ENCODE results near the gene LCP2. TPM values are rescaled to one million over a fixed set of nuclear protein-coding genes. Genes with fewer than 3 reads are reported as not detected.

Gene LCP2
- total RNA-seq, 1 experiment from 2014 or later: 0.61 TPM

DNA sequence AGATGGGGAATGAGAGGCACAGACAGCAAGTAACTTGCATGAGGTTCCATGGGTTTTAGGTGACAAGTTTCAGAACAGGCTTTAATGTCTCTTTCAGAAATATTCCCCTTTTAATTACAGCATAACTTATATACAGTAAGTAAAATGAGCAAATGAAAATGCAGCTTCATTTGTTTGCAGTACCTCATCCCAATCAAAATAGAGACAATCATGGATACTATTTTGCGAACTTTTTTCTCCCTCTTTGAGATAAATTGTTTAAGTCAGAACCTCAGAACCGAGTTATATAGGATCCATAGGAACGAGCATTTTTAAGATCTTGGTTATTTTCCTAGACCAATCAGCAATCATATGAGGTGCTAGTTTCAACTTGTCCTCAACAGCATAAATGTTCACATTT is 3.5 kb downstream of the LCP2 start:
- ATAC-seq (no peak), DNase-seq (ENCODE audit: low read depth, low spot score) (no peak)
- H3K27ac ChIP-seq (ENCODE audit: low read depth, low read length): no peak overlapping the region
- H4K20me1 ChIP-seq (ENCODE audit: insufficient read depth): no peaks in the 10 kb centered on the region
- H3K4me1 ChIP-seq (ENCODE audit: control insufficient read depth in 1 of 2, insufficient read depth in 2 of 2, low read length in 2 of 2): no peaks in the 10 kb centered on the region
- no peaks in the 10 kb centered on the region for H3K9me2 ChIP-seq (ENCODE audit: insufficient read depth)
- ChIA-PET POLR2A (no interaction called here), CTCF (no interaction called here), RAD21 (ENCODE audit: low non-redundant PET in 1 of 2, low total read pairs in 2 of 2, uncharacterized antibody in 2 of 2, unreplicated experiment in 2 of 2) (no interaction called here)
- H3K4me2 ChIP-seq (ENCODE audit: low read length): no peak overlapping the region
- no TSS peak for BruUV-seq (replicated peaks)
- intact Hi-C loops (cut with micrococcal nuclease): no loop called here
- H3K36me3 ChIP-seq (ENCODE audit: control insufficient read depth in 1 of 2, insufficient read depth in 2 of 2, low read length in 2 of 2): no peaks in the 10 kb centered on the region
- H3K79me2 ChIP-seq (ENCODE audit: insufficient read depth, low read length): no peaks in the 10 kb centered on the region
- H3K4me3 ChIP-seq (replicated peaks in 1 of 2; ENCODE audit: low read depth in 1 of 2, low read length in 2 of 2): no peak overlapping the region
- H3K9ac ChIP-seq (ENCODE audit: low read length): no peak overlapping the region
- H3K27me3 ChIP-seq (ENCODE audit: insufficient read depth, low read length): peaks cover 81% of the 10 kb centered on the region
- no peak overlapping the region for H2AFZ ChIP-seq (ENCODE audit: low read depth, low read length, poor library complexity, severe bottlenecking)
- 0 out of 4 replicates have a peak, but pooled peaks cover 0 to 7% of the 10 kb centered on the region in 2 experiments for H3K9me3 ChIP-seq (ENCODE audit: control insufficient read depth in 1 of 2, insufficient read depth in 1 of 2, low read depth in 1 of 2, low read length in 2 of 2)
- no peak for TF ChIP-seq CBX3 (IDR thresholded peaks at IDR 0.05; ENCODE audit: low read depth)
- no peak for TF ChIP-seq SIN3A (IDR thresholded peaks at IDR 0.05; ENCODE audit: low read depth)
- TF ChIP-seq, protein P1, sequence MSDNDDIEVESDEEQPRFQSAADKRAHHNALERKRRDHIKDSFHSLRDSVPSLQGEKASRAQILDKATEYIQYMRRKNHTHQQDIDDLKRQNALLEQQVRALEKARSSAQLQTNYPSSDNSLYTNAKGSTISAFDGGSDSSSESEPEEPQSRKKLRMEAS (IDR thresholded peaks at IDR 0.05): no peak
- TF ChIP-seq, protein P2, sequence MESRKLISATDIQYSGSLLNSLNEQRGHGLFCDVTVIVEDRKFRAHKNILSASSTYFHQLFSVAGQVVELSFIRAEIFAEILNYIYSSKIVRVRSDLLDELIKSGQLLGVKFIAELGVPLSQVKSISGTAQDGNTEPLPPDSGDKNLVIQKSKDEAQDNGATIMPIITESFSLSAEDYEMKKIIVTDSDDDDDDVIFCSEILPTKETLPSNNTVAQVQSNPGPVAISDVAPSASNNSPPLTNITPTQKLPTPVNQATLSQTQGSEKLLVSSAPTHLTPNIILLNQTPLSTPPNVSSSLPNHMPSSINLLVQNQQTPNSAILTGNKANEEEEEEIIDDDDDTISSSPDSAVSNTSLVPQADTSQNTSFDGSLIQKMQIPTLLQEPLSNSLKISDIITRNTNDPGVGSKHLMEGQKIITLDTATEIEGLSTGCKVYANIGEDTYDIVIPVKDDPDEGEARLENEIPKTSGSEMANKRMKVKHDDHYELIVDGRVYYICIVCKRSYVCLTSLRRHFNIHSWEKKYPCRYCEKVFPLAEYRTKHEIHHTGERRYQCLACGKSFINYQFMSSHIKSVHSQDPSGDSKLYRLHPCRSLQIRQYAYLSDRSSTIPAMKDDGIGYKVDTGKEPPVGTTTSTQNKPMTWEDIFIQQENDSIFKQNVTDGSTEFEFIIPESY (IDR thresholded peaks at IDR 0.05; ENCODE audit: extremely low read depth, insufficient replicate concordance, low read length): no peak
- no peak for TF ChIP-seq ZFX (IDR thresholded peaks at IDR 0.05)
- no peak for TF ChIP-seq EZH2phosphoT487 (IDR thresholded peaks at IDR 0.05; ENCODE audit: borderline replicate concordance)
- TF ChIP-seq YY1 (IDR thresholded peaks at IDR 0.05; ENCODE audit: extremely low read depth, insufficient replicate concordance, low read depth, low read length): no peak
- TF ChIP-seq, protein P3, sequence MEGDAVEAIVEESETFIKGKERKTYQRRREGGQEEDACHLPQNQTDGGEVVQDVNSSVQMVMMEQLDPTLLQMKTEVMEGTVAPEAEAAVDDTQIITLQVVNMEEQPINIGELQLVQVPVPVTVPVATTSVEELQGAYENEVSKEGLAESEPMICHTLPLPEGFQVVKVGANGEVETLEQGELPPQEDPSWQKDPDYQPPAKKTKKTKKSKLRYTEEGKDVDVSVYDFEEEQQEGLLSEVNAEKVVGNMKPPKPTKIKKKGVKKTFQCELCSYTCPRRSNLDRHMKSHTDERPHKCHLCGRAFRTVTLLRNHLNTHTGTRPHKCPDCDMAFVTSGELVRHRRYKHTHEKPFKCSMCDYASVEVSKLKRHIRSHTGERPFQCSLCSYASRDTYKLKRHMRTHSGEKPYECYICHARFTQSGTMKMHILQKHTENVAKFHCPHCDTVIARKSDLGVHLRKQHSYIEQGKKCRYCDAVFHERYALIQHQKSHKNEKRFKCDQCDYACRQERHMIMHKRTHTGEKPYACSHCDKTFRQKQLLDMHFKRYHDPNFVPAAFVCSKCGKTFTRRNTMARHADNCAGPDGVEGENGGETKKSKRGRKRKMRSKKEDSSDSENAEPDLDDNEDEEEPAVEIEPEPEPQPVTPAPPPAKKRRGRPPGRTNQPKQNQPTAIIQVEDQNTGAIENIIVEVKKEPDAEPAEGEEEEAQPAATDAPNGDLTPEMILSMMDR (IDR thresholded peaks at IDR 0.05 in 2 of 3, conservative IDR thresholded peaks at IDR 0.05 in 1 of 3; ENCODE audit: borderline replicate concordance in 1 of 3, insufficient read depth in 1 of 3, low read depth in 2 of 3, low read length in 2 of 3): no peak
- TF ChIP-seq ZNF274 (IDR thresholded peaks at IDR 0.05; ENCODE audit: low read depth, low read length): no peak
- TF ChIP-seq CEBPB (IDR thresholded peaks at IDR 0.05; ENCODE audit: low read depth): no peak
- TF ChIP-seq EZH2 (IDR thresholded peaks at IDR 0.05): no peak
- no peak for TF ChIP-seq EGR1 (IDR thresholded peaks at IDR 0.05; ENCODE audit: low read depth)
- no peak for TF ChIP-seq FOSL1 (IDR thresholded peaks at IDR 0.05; ENCODE audit: low read depth)
- no peak for TF ChIP-seq ELF1 (IDR thresholded peaks at IDR 0.05; ENCODE audit: borderline replicate concordance, low read depth)
- TF ChIP-seq RAD21 (IDR thresholded peaks at IDR 0.05; ENCODE audit: low read depth): no peak
- no peak for TF ChIP-seq POLR2AphosphoS5 (IDR thresholded peaks at IDR 0.05; ENCODE audit: low read depth, low read length)
- TF ChIP-seq, protein P4, sequence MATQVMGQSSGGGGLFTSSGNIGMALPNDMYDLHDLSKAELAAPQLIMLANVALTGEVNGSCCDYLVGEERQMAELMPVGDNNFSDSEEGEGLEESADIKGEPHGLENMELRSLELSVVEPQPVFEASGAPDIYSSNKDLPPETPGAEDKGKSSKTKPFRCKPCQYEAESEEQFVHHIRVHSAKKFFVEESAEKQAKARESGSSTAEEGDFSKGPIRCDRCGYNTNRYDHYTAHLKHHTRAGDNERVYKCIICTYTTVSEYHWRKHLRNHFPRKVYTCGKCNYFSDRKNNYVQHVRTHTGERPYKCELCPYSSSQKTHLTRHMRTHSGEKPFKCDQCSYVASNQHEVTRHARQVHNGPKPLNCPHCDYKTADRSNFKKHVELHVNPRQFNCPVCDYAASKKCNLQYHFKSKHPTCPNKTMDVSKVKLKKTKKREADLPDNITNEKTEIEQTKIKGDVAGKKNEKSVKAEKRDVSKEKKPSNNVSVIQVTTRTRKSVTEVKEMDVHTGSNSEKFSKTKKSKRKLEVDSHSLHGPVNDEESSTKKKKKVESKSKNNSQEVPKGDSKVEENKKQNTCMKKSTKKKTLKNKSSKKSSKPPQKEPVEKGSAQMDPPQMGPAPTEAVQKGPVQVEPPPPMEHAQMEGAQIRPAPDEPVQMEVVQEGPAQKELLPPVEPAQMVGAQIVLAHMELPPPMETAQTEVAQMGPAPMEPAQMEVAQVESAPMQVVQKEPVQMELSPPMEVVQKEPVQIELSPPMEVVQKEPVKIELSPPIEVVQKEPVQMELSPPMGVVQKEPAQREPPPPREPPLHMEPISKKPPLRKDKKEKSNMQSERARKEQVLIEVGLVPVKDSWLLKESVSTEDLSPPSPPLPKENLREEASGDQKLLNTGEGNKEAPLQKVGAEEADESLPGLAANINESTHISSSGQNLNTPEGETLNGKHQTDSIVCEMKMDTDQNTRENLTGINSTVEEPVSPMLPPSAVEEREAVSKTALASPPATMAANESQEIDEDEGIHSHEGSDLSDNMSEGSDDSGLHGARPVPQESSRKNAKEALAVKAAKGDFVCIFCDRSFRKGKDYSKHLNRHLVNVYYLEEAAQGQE (IDR thresholded peaks at IDR 0.05; ENCODE audit: low read depth): no peak
- TF ChIP-seq JUND (IDR thresholded peaks at IDR 0.05): no peak
- TF ChIP-seq, protein P5, sequence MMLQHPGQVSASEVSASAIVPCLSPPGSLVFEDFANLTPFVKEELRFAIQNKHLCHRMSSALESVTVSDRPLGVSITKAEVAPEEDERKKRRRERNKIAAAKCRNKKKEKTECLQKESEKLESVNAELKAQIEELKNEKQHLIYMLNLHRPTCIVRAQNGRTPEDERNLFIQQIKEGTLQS (IDR thresholded peaks at IDR 0.05): no peak
